Measurements from ENCODE around the gene BCAR3. TPM values are rescaled to one million over a fixed set of nuclear protein-coding genes. Genes with fewer than 3 reads are reported as not detected.

The BCAR3 gene
- total RNA-seq, 4 donors from 2014 or later, result 22.3 to 98.7 (median 28.3) TPM

- no peak for TF ChIP-seq CTCF (IDR thresholded peaks at IDR 0.05; ENCODE audit: low read depth)
Measured at GRCh38 chr1:93521618-93522017, 160.0 kb downstream of the BCAR3 start.

- TF ChIP-seq CTCF (IDR thresholded peaks at IDR 0.05; ENCODE audit: low read depth), result no peak
Measured at GRCh38 chr1:93519199-93519829, 162.3 kb downstream of the BCAR3 start.

GRCh38 chr1:93518516-93518915 lies 163.1 kb downstream of the BCAR3 start:
- TF ChIP-seq CTCF (IDR thresholded peaks at IDR 0.05; ENCODE audit: low read depth), result no peak

GRCh38 chr1:93516164-93516563 lies 165.5 kb downstream of the BCAR3 start:
- TF ChIP-seq CTCF (IDR thresholded peaks at IDR 0.05; ENCODE audit: low read depth), result no peak

Other genes with a start within 250 kb of the BCAR3 start
- gene FNBP1L, start 233.7 kb downstream of the BCAR3 start, total RNA-seq, result 10 to 100 TPM; 30.1 to 53.1 (median 38.6) TPM
- 10 to 100 TPM; 24.3 to 54.0 (median 26.4) TPM for gene DNTTIP2, start 197.4 kb upstream of the BCAR3 start, total RNA-seq
- gene GCLM, start 227.6 kb upstream of the BCAR3 start, total RNA-seq, result 10 to 100 TPM; 10.7 to 52.5 (median 14.9) TPM

All from subcutaneous adipose tissue (tissue), 4 donors.